Measurements from ENCODE around the gene RTN4. TPM values are rescaled to one million over a fixed set of nuclear protein-coding genes. Genes with fewer than 3 reads are reported as not detected.
A peak's percentile ranks its signal among the peaks of the same experiment; 100 is the strongest.
"Not testable (repeated sequence)": the region's sequence is repeated elsewhere in the genome, so short reads cannot be mapped to it uniquely, and the experiment has no call there.

Gene RTN4
- total RNA-seq, 2 donors from 2014 or later, result 126 to 161 TPM

- H3K27me3 Mint-ChIP-seq, result peaks cover 7 to 8% of the 10 kb centered on the region in 2 donors
- no peak overlapping the region for H3K27ac Mint-ChIP-seq
- ATAC-seq, result no peak
- no peak overlapping the region for H3K4me3 Mint-ChIP-seq
- no peaks in the 10 kb centered on the region for H3K36me3 Mint-ChIP-seq
- no peaks in the 10 kb centered on the region for H3K9me3 Mint-ChIP-seq
- no peak for DNase-seq (ENCODE audit: low spot score)
- no peaks in the 10 kb centered on the region for H3K4me1 Mint-ChIP-seq (ENCODE audit: low read depth in 2 of 2)
Observed at GRCh38 chr2:55087501-55087900, 37.2 kb upstream of the RTN4 start.

GRCh38 chr2:55085113-55086040 is 35.1 kb upstream of the RTN4 start:
- no peak overlapping the region for H3K4me3 Mint-ChIP-seq
- ATAC-seq (no peak), DNase-seq (ENCODE audit: low spot score) (no peak)
- no peak overlapping the region for H3K27ac Mint-ChIP-seq
- H3K36me3 Mint-ChIP-seq, result peaks cover 4% of the 10 kb centered on the region
- H3K9me3 Mint-ChIP-seq, result no peaks in the 10 kb centered on the region
- no peaks in the 10 kb centered on the region for H3K4me1 Mint-ChIP-seq (ENCODE audit: low read depth in 2 of 2)
- peaks cover 4% of the 10 kb centered on the region in 2 donors for H3K27me3 Mint-ChIP-seq

- Mint-ChIP-seq H3K36me3 (peaks cover 4% of the 10 kb centered on the region), H3K4me3 (no peak overlapping the region), H3K9me3 (no peaks in the 10 kb centered on the region), H3K27ac (no peak overlapping the region), H3K4me1 (ENCODE audit: low read depth in 2 of 2) (no peaks in the 10 kb centered on the region), H3K27me3 (no peaks in the 10 kb centered on the region)
- ATAC-seq, result no peak
- no peak for DNase-seq (ENCODE audit: low spot score)
Observed at GRCh38 chr2:55084641-55085040, 34.4 kb upstream of the RTN4 start.

- H3K36me3 Mint-ChIP-seq, result peaks cover 4% of the 10 kb centered on the region
- ATAC-seq (no peak), DNase-seq (ENCODE audit: low spot score) (no peak)
- H3K27ac Mint-ChIP-seq, result no peak overlapping the region
- H3K4me1 Mint-ChIP-seq (ENCODE audit: low read depth in 2 of 2), result no peaks in the 10 kb centered on the region
- H3K9me3 Mint-ChIP-seq, result no peaks in the 10 kb centered on the region
- H3K27me3 Mint-ChIP-seq, result peaks cover 3 to 10% of the 10 kb centered on the region in 2 donors
- no peak overlapping the region for H3K4me3 Mint-ChIP-seq
Observed at GRCh38 chr2:55080204-55080738, 30.0 kb upstream of the RTN4 start.

GRCh38 chr2:55078956-55079355 is 28.7 kb upstream of the RTN4 start:
- DNase-seq (ENCODE audit: low spot score), result no peak
- Mint-ChIP-seq H3K36me3 (peaks cover 4% of the 10 kb centered on the region), H3K4me1 (ENCODE audit: low read depth in 2 of 2) (no peaks in the 10 kb centered on the region), H3K27ac (no peak overlapping the region), H3K27me3 (peaks cover 3 to 18% of the 10 kb centered on the region in 2 donors), H3K4me3 (no peak overlapping the region), H3K9me3 (no peaks in the 10 kb centered on the region)
- no peak for ATAC-seq

- peaks cover 3 to 18% of the 10 kb centered on the region in 2 donors for H3K27me3 Mint-ChIP-seq
- H3K4me3 Mint-ChIP-seq, result no peak overlapping the region
- H3K27ac Mint-ChIP-seq, result no peak overlapping the region
- H3K4me1 Mint-ChIP-seq (ENCODE audit: low read depth in 2 of 2), result no peaks in the 10 kb centered on the region
- DNase-seq (ENCODE audit: low spot score), result no peak
- no peak for ATAC-seq
- H3K36me3 Mint-ChIP-seq, result peaks cover 4% of the 10 kb centered on the region
- H3K9me3 Mint-ChIP-seq, result no peaks in the 10 kb centered on the region
Observed at GRCh38 chr2:55076721-55077120, 26.5 kb upstream of the RTN4 start.

GRCh38 chr2:55076019-55076418 is 25.8 kb upstream of the RTN4 start:
- H3K9me3 Mint-ChIP-seq; DNase-seq (ENCODE audit: low spot score); H3K4me1 Mint-ChIP-seq (ENCODE audit: low read depth in 2 of 2); H3K36me3 Mint-ChIP-seq; H3K27ac Mint-ChIP-seq; H3K4me3 Mint-ChIP-seq; ATAC-seq: not testable (repeated sequence)
- peaks cover 3 to 18% of the 10 kb centered on the region in 2 donors for H3K27me3 Mint-ChIP-seq

- Mint-ChIP-seq H3K27ac (no peak overlapping the region), H3K4me1 (ENCODE audit: low read depth in 2 of 2) (no peaks in the 10 kb centered on the region), H3K4me3 (no peak overlapping the region), H3K36me3 (no peaks in the 10 kb centered on the region), H3K9me3 (no peaks in the 10 kb centered on the region), H3K27me3 (peaks cover 0 to 14% of the 10 kb centered on the region in 2 donors)
- DNase-seq (ENCODE audit: low spot score) (no peak), ATAC-seq (no peak)
Observed at GRCh38 chr2:55073000-55073983, 23.0 kb upstream of the RTN4 start.

GRCh38 chr2:55063713-55064323 is 13.6 kb upstream of the RTN4 start:
- no peaks in the 10 kb centered on the region for H3K27me3 Mint-ChIP-seq
- peaks cover 0 to 4% of the 10 kb centered on the region in 2 donors for H3K4me1 Mint-ChIP-seq (ENCODE audit: low read depth in 2 of 2)
- DNase-seq (ENCODE audit: low spot score) (no peak), ATAC-seq (peak in 1 of 2 donors; percentile 48)
- H3K27ac Mint-ChIP-seq, result no peak overlapping the region
- H3K36me3 Mint-ChIP-seq, result no peaks in the 10 kb centered on the region
- no peaks in the 10 kb centered on the region for H3K9me3 Mint-ChIP-seq
- H3K4me3 Mint-ChIP-seq, result no peak overlapping the region

- H3K4me1 Mint-ChIP-seq (ENCODE audit: low read depth in 2 of 2), result peaks cover 0 to 4% of the 10 kb centered on the region in 2 donors
- no peaks in the 10 kb centered on the region for H3K27me3 Mint-ChIP-seq
- H3K27ac Mint-ChIP-seq, result no peak overlapping the region
- peak in 1 of 2 donors; percentile 36 for ATAC-seq
- H3K36me3 Mint-ChIP-seq, result no peaks in the 10 kb centered on the region
- H3K9me3 Mint-ChIP-seq, result no peaks in the 10 kb centered on the region
- H3K4me3 Mint-ChIP-seq, result no peak overlapping the region
- no peak for DNase-seq (ENCODE audit: low spot score)
Observed at GRCh38 chr2:55063226-55063625, 13.0 kb upstream of the RTN4 start.

- DNase-seq (ENCODE audit: low spot score), result no peak
- no peaks in the 10 kb centered on the region for H3K9me3 Mint-ChIP-seq
- H3K4me3 Mint-ChIP-seq, result no peak overlapping the region
- H3K27me3 Mint-ChIP-seq, result no peaks in the 10 kb centered on the region
- H3K4me1 Mint-ChIP-seq (ENCODE audit: low read depth in 2 of 2), result peaks cover 0 to 4% of the 10 kb centered on the region in 2 donors
- ATAC-seq, result no peak
- no peaks in the 10 kb centered on the region for H3K36me3 Mint-ChIP-seq
- no peak overlapping the region for H3K27ac Mint-ChIP-seq
Observed at GRCh38 chr2:55062754-55063153, 12.5 kb upstream of the RTN4 start.

- no peak overlapping the region for H3K27ac Mint-ChIP-seq
- H3K4me1 Mint-ChIP-seq (ENCODE audit: low read depth in 2 of 2), result peaks cover 0 to 4% of the 10 kb centered on the region in 2 donors
- H3K4me3 Mint-ChIP-seq, result no peak overlapping the region
- DNase-seq (ENCODE audit: low spot score), result no peak
- H3K36me3 Mint-ChIP-seq, result no peaks in the 10 kb centered on the region
- no peak for ATAC-seq
- H3K27me3 Mint-ChIP-seq, result no peaks in the 10 kb centered on the region
- no peaks in the 10 kb centered on the region for H3K9me3 Mint-ChIP-seq
Observed at GRCh38 chr2:55061523-55062344, 11.5 kb upstream of the RTN4 start.
